H1 (cell line): Measurements from ENCODE around the gene CACNG8. TPM values are rescaled to one million over a fixed set of nuclear protein-coding genes. Genes with fewer than 3 reads are reported as not detected.

Experiments
- CBX8 ChIP-seq: fragments of 300-800, 300-1000 bp; sonication (generic); IDR thresholded peaks from 2 replicates; pipeline ENCODE4 v1.7.1; 2016; ENCODE audit warnings: low read depth, low read length, borderline replicate concordance
- CHD7 ChIP-seq: fragments of 300-600 bp; sonication (generic); IDR thresholded peaks from 2 replicates; pipeline ENCODE4 v1.7.1; 2012; ENCODE audit warnings: low read length, moderate library complexity, mild to moderate bottlenecking, inconsistent platforms; ENCODE audit not compliant: insufficient replicate concordance
- CTBP2 ChIP-seq: IDR thresholded peaks from 2 replicates; pipeline ENCODE4 v1.7.0; 2011; ENCODE audit warnings: borderline replicate concordance, mild to moderate bottlenecking, moderate library complexity, mixed read lengths, low read length; ENCODE audit not compliant: insufficient read depth, insufficient read length
- GABPA ChIP-seq: IDR thresholded peaks from 2 replicates; pipeline ENCODE4 v1.6.1; 2011; ENCODE audit warnings: mild to moderate bottlenecking, low read length, moderate library complexity, borderline replicate concordance; ENCODE audit not compliant: insufficient read depth
- KDM4A ChIP-seq: IDR thresholded peaks from one replicate; pipeline ENCODE4 v1.7.1; 2012; ENCODE audit warnings: low read depth, mild to moderate bottlenecking, moderate library complexity, low read length, inconsistent platforms; ENCODE audit not compliant: severe bottlenecking
- POLR2AphosphoS5 ChIP-seq: IDR thresholded peaks from 2 replicates; pipeline ENCODE4 v1.6.1; 2011; ENCODE audit warnings: low read depth, low read length
- POU5F1 ChIP-seq: IDR thresholded peaks from 2 replicates; pipeline ENCODE4 v1.6.1; 2011; ENCODE audit warnings: low read depth, mild to moderate bottlenecking, low read length, moderate library complexity
- RFX5 ChIP-seq: IDR thresholded peaks from 2 replicates; pipeline ENCODE4 v1.6.1; 2011; ENCODE audit warnings: low read depth, low read length, improper control_type of control experiment, borderline replicate concordance
- RXRA ChIP-seq: IDR thresholded peaks from 2 replicates; pipeline ENCODE4 v1.6.1; 2011; ENCODE audit warnings: low read depth, mild to moderate bottlenecking, low read length, moderate library complexity; ENCODE audit not compliant: insufficient read depth
- SP1 ChIP-seq: IDR thresholded peaks from 2 replicates; pipeline ENCODE4 v1.6.1; 2011; ENCODE audit warnings: low read depth, low read length
- SRF ChIP-seq: IDR thresholded peaks from 2 replicates; pipeline ENCODE4 v1.6.1; 2011; ENCODE audit warnings: mild to moderate bottlenecking, low read depth, low read length, moderate library complexity
- TCF12 ChIP-seq: IDR thresholded peaks from 2 replicates; pipeline ENCODE4 v1.6.1; 2011; ENCODE audit warnings: low read depth, mild to moderate bottlenecking, low read length
- polyA plus RNA-seq, 7 experiments: library from polyadenylated mRNA; depleted of rRNA in 3 of 7; stranded (reverse) in 5 of 7; unstranded in 2 of 7; fragments of >200 nt in 5 of 7; fragments of 200-250 nt in 2 of 7; gene quantifications; 1 replicate in 5 of 7; 2 replicates in 1 of 7; 4 replicates in 1 of 7; pipeline versions ENCODE4 v1.2.1 to v1.2.3, GENCODE V29; 2011 to 2013; ENCODE audit warnings: missing spikeins in 2 of 7, mixed read lengths in 2 of 7
- total RNA-seq: library from RNA; stranded (reverse); fragmentation: NEBNext Ultra II Directional; extraction: Animal tissue kit (Norgen Biotek cat#: 25700); gene quantifications from 2 replicates; pipeline ENCODE4 v1.2.1, GENCODE V29; 2021

Gene CACNG8
- total and polyA plus RNA-seq, 2 of the 8 experiments (the other 6 are each of a cell fraction or from before 2014, with no cell fraction given), result 0.41 to 4.5 TPM

- TF ChIP-seq CHD7 (no peak), POU5F1 (no peak), CBX8 (no peak), CTBP2 (no peak), SRF (peak; percentile 96), RFX5 (no peak), POLR2AphosphoS5 (no peak; the same call in 1 of the 2 replicates), KDM4A (no peak), GABPA (no peak), SP1 (peak; percentile 52; the same call in 1 of the 2 replicates), TCF12 (no peak), RXRA (no peak)
Measured at GRCh38 chr19:53945441-53945840, 17.3 kb upstream of the CACNG8 start (continued).
